Thyroid gland (tissue), 4 donors: ENCODE data around the gene RPS6KA5.

Experiments
- CTCF ChIP-seq, 6 experiments: fragments of 200-600 bp in 3 of 6; fragments of 450-650 bp in 3 of 6; sonication (generic) in 3 of 6; IDR thresholded peaks; one replicate each; pipeline ENCODE4 v1.5.1; 2016 to 2019; ENCODE audit warnings: antibody characterized with exemption in 6 of 6, mild to moderate bottlenecking in 2 of 6, inconsistent platforms in 1 of 6, moderate library complexity in 1 of 6
- POLR2A ChIP-seq, 2 donors: fragments of 450-650 bp; IDR thresholded peaks; one replicate each; pipeline ENCODE4 v1.6.1; 2017; ENCODE audit warnings: antibody characterized with exemption in 2 of 2, mild to moderate bottlenecking in 2 of 2, moderate library complexity in 1 of 2

GRCh38 chr14:90849787-90850444 is 210.5 kb downstream of the RPS6KA5 start:
- TF ChIP-seq CTCF (IDR thresholded peaks at IDR 0.05) = no peak
- no peak for TF ChIP-seq POLR2A (IDR thresholded peaks at IDR 0.05)
